ENCODE results near the gene KCNJ11.

The KCNJ11 gene

DNA sequence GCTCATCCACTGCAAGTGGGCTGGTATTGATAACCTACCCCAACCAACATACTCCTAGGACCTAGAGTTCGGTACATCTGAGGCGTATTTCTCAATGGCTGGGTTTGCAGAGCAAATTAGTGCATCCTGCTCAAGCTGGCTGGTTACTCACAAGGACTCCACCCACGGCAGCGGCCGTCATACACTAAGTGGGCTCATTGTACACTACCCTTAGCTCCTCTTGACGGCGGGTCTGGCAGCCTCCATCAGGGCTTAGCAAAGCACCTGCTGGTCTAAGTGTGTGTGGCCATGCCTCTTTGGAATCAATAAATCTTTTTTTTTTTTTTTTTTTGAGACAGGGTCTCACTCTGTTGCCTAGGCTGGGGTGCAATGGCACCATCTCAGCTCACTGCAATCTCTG, 20.2 kb upstream of the KCNJ11 start:
- no peak for DNase-seq (ENCODE audit: low read depth, low spot score)

GRCh38 chr11:17408026-17408425, 19.6 kb upstream of the KCNJ11 start:
- DNase-seq (ENCODE audit: low read depth, low spot score): no peak

GRCh38 chr11:17407575-17407974, 19.1 kb upstream of the KCNJ11 start:
- DNase-seq (ENCODE audit: low read depth, low spot score): no peak

GRCh38 chr11:17406818-17407149, 18.3 kb upstream of the KCNJ11 start:
- DNase-seq (ENCODE audit: low read depth, low spot score): no peak

- DNase-seq (ENCODE audit: low read depth, low spot score): no peak
These were observed 17.8 kb upstream of the KCNJ11 start for GRCh38 chr11:17406082-17406817.

DNA sequence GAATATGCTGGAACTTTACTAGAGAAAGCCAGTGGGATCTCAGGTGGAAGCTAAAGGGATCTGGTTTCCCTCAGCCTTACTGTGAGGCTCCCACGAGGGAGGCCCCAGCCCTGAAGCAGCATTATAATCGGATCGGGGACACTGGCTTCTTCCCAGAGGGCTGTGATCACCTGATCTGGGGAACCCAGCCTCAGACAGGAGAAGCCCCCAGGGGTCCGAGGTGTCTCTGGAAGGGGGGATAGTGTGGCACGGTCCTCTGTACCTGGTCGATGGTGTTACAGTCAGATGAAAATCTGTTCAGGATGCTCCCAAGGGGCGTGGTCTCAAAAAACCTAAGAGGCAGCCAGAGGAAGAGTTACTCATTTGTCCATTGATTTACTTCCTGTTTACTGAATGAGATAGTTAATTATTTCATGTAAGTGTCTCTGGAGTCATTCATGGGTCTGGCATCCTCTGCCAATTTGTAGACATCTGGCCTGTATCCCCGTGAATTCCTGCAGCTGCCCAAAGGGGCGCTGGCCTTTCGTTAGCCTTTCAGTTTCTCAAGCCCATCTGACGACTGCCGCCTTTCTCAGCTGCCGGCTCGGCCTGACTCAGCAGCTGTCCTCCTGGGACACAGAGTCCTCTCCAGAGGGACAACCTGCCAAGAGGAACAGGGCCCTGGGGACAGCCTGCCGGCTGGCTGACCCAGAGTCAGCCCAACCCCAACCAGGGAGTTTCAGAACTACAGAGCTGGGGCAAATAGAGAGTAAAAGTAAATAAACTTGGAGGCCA, 17.0 kb upstream of the KCNJ11 start:
- peak; percentile 16 for DNase-seq (ENCODE audit: low read depth, low spot score)

- DNase-seq (ENCODE audit: low read depth, low spot score): peak; percentile 33
These were observed 15.7 kb upstream of the KCNJ11 start for GRCh38 chr11:17403980-17404759.

DNA sequence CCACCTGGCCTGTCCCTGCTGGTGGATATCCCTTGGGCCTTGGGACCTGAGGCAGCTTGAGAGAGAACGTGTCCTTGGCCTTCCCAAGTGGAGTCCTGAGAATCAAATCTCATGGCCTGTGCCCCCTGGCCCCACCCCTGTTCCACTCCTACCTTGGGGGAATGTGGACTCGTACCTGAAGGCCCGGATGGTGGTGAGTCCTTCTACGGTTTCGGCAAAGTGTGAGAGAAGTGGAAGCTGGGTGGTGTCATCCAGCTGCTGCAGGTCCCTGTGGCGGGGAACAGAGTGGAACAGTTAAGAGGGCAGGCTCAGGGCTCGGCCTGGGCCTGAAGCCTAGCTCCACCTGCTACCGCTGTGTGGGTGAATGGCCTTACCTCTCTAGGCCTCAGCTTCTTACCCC, 14.0 kb upstream of the KCNJ11 start:
- DNase-seq (ENCODE audit: low read depth, low spot score): no peak

DNA sequence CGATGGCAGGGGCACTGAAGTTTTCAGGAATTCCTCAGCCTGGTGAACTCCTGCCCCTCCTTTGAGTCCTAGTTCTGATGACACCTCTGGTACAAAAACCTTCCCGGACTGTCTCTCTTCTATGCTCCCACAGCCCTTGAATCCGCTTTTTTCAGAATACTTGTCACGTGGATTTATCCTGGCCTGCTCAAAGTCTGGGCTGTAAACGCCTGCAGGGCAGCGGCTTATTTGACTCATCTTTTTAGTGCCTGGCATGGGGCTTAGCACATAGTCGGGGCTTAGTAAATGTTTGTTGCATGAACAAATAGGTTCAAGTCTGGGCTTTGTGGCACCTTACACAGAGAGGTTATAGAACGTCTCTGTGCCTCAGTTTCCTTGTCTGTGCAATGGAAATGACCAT, 13.4 kb upstream of the KCNJ11 start:
- no peak for DNase-seq (ENCODE audit: low read depth, low spot score)

GRCh38 chr11:17401316-17401715, 12.9 kb upstream of the KCNJ11 start:
- no peak for DNase-seq (ENCODE audit: low read depth, low spot score)

- DNase-seq (ENCODE audit: low read depth, low spot score): no peak
These were observed 11.8 kb upstream of the KCNJ11 start for GRCh38 chr11:17400048-17400775.

DNA sequence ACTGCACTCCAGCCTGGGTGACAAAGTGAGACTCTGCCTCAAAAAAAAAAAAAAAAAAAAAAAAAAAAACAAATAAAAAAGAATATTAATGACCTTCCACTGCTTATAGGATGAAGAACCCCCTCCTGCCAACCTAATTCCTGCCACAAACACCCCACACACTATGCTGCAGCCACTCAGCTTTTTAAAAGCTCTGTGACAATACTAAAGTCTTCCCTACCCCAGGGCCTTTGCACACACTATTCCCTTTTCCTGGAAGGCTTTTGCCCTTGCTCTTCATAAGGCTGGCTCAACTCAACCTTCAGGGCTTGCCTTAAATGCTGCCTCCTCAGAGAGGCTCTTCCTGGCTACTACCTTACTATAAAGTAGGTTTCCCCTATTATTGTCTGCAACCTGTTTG, 10.8 kb upstream of the KCNJ11 start:
- DNase-seq (ENCODE audit: low read depth, low spot score): no peak

GRCh38 chr11:17397311-17398002, 9.0 kb upstream of the KCNJ11 start:
- DNase-seq (ENCODE audit: low read depth, low spot score): no peak

- DNase-seq (ENCODE audit: low read depth, low spot score): no peak
These were observed 8.3 kb upstream of the KCNJ11 start for GRCh38 chr11:17396598-17397310.

- no peak for DNase-seq (ENCODE audit: low read depth, low spot score)
These were observed 7.5 kb upstream of the KCNJ11 start for GRCh38 chr11:17395978-17396377.

DNA sequence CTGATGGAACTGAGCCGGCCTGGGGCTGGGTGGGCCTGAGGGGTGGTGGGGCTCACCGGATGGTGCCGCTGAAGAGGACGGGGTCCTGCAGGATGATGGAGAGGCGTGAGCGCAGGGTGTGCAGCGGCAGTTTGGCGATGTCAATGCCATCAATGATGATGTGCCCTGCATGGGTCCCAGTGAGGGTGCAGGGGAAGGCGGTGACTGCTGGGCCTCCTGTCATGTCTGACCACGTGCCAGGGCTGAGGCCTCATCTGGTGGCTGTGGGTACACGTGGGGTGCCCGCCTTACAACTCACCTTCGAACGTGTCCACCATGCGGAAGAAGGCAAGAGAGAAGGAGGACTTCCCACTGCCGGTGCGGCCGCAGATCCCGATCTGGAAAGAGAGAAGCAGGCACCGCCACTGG, 7.1 kb upstream of the KCNJ11 start:
- DNase-seq (ENCODE audit: low read depth, low spot score): no peak

GRCh38 chr11:17394743-17395390, 6.4 kb upstream of the KCNJ11 start:
- DNase-seq (ENCODE audit: low read depth, low spot score): no peak

GRCh38 chr11:17393472-17393871, 5.0 kb upstream of the KCNJ11 start:
- no peak for DNase-seq (ENCODE audit: low read depth, low spot score)

DNA sequence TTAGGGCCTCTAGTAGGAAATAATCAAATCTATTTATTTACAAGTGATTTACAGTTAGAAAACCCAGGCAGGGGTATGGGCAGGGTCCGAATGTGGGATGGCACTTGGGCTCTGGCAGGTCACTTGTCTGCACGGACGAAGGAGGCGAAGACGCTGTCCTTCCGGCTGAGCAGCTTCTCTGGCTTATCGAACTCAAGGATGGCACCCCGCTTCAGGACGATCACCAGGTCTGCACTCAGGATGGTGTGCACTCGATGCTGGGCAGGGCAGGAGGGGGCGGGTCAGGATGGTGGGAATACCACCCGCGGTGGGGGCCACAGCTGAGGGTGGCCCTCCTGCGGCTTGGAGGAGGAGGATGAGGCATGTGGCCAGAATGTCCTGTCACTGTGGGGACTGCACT, 4.4 kb upstream of the KCNJ11 start:
- DNase-seq (ENCODE audit: low read depth, low spot score): no peak

Measured in astrocyte of the hippocampus (primary cell).